Ectodermal cell (in vitro differentiated cells): ENCODE measurements around the gene WIPF2.
"Not testable (repeated sequence)": the region's sequence is repeated elsewhere in the genome, so short reads cannot be mapped to it uniquely, and the experiment has no call there.

Experiments used
- H3K27ac ChIP-seq: 2 replicates; pipeline ENCODE4 v1.7.0; 2013; ENCODE audit warnings: mild to moderate bottlenecking, low read depth, low read length; ENCODE audit not compliant: insufficient read depth, poor library complexity, severe bottlenecking
- H3K27me3 ChIP-seq: 2 replicates; pipeline ENCODE4 v1.7.0; 2013; ENCODE audit warnings: mild to moderate bottlenecking, low read length; ENCODE audit not compliant: insufficient read depth, control insufficient read depth, poor library complexity, severe bottlenecking
- H3K36me3 ChIP-seq: one replicate; pipeline ENCODE4 v1.7.0; 2013; ENCODE audit warnings: low read length; ENCODE audit not compliant: control insufficient read depth, insufficient read depth
- H3K4me1 ChIP-seq: one replicate; pipeline ENCODE4 v1.7.0; 2013; ENCODE audit warnings: low read length; ENCODE audit not compliant: control insufficient read depth, insufficient read depth
- H3K4me3 ChIP-seq: 2 replicates; pipeline ENCODE4 v1.7.0; 2013; ENCODE audit warnings: low read depth, low read length, control low read depth; ENCODE audit not compliant: insufficient read depth
- H3K9me3 ChIP-seq: 2 replicates; pipeline ENCODE4 v1.7.0; 2013; ENCODE audit warnings: mild to moderate bottlenecking, low read length, moderate library complexity; ENCODE audit not compliant: control insufficient read depth
- WGBS, 2 experiments: methylation state at CpG; one replicate each; pipeline ENCODE4 v1.1.7; 2013; ENCODE audit warnings: missing lambda C conversion rate in 2 of 2; 5-methylcytosine and 5-hydroxymethylcytosine counted together

Gene WIPF2

GRCh38 chr17:40191237-40192208, 27.6 kb upstream of the WIPF2 start:
- no peak overlapping the region for H3K27ac ChIP-seq
- H3K9me3 ChIP-seq, result no peaks in the 10 kb centered on the region
- 3% methylated on average over 60 of the region's 60 CpGs for WGBS, 2 experiments
- H3K27me3 ChIP-seq, result peaks cover 8% of the 10 kb centered on the region
- no peaks in the 10 kb centered on the region for H3K36me3 ChIP-seq
- peak overlapping the region; percentile 40 for H3K4me3 ChIP-seq
- no peaks in the 10 kb centered on the region for H3K4me1 ChIP-seq

GRCh38 chr17:40192961-40193360, 26.1 kb upstream of the WIPF2 start:
- H3K4me3 ChIP-seq, result no peak overlapping the region
- WGBS, 2 experiments, result 93% methylated on average over 2 of the region's 2 CpGs

GRCh38 chr17:40194821-40195220, 24.3 kb upstream of the WIPF2 start:
- Histone ChIP-seq H3K27ac (no peak overlapping the region), H3K27me3 (peaks cover 8% of the 10 kb centered on the region), H3K4me3 (no peak overlapping the region), H3K4me1 (no peaks in the 10 kb centered on the region), H3K36me3 (no peaks in the 10 kb centered on the region), H3K9me3 (no peaks in the 10 kb centered on the region)
- 73 to 93% methylated on average over 1 to 2 of the region's 2 CpGs for WGBS, 2 experiments

More at GRCh38 chr17:40192961-40193360, 26.1 kb upstream of the WIPF2 start:
- Histone ChIP-seq H3K4me1 (no peaks in the 10 kb centered on the region), H3K36me3 (no peaks in the 10 kb centered on the region), H3K27me3 (peaks cover 8% of the 10 kb centered on the region), H3K27ac (no peak overlapping the region), H3K9me3 (no peaks in the 10 kb centered on the region)

- WGBS, 2 experiments, result 90 to 92% methylated on average over 1 of the region's 1 CpG
- H3K4me3 ChIP-seq, result no peak overlapping the region
Observed at GRCh38 chr17:40197550-40197949, 21.6 kb upstream of the WIPF2 start.

GRCh38 chr17:40197965-40198456, 21.1 kb upstream of the WIPF2 start:
- not testable (repeated sequence) for H3K4me1 ChIP-seq, H3K9me3 ChIP-seq, H3K27ac ChIP-seq, H3K4me3 ChIP-seq, H3K27me3 ChIP-seq, H3K36me3 ChIP-seq
- 90 to 91% methylated on average over 8 of the region's 8 CpGs for WGBS, 2 experiments

More at GRCh38 chr17:40197550-40197949, 21.6 kb upstream of the WIPF2 start:
- Histone ChIP-seq H3K27me3 (no peaks in the 10 kb centered on the region), H3K36me3 (no peaks in the 10 kb centered on the region), H3K9me3 (no peaks in the 10 kb centered on the region), H3K4me1 (no peaks in the 10 kb centered on the region), H3K27ac (no peak overlapping the region)

- H3K36me3 ChIP-seq, result no peaks in the 10 kb centered on the region
- no peaks in the 10 kb centered on the region for H3K9me3 ChIP-seq
- WGBS, 2 experiments, result 89 to 93% methylated on average over 5 of the region's 5 CpGs
- no peaks in the 10 kb centered on the region for H3K4me1 ChIP-seq
- no peak overlapping the region for H3K4me3 ChIP-seq
- no peaks in the 10 kb centered on the region for H3K27me3 ChIP-seq
- no peak overlapping the region for H3K27ac ChIP-seq
Observed at GRCh38 chr17:40198576-40198975, 20.5 kb upstream of the WIPF2 start.

GRCh38 chr17:40203131-40203530, 16.0 kb upstream of the WIPF2 start:
- Histone ChIP-seq H3K4me3 (no peak overlapping the region), H3K36me3 (no peaks in the 10 kb centered on the region), H3K9me3 (no peaks in the 10 kb centered on the region), H3K27ac (no peak overlapping the region), H3K4me1 (no peaks in the 10 kb centered on the region), H3K27me3 (no peaks in the 10 kb centered on the region)
- WGBS, 2 experiments, result 95 to 97% methylated on average over 4 of the region's 4 CpGs

- H3K4me3 ChIP-seq, H3K27me3 ChIP-seq, H3K4me1 ChIP-seq, H3K9me3 ChIP-seq, H3K27ac ChIP-seq, H3K36me3 ChIP-seq: not testable (repeated sequence)
- WGBS, 2 experiments, result 92 to 94% methylated on average over 8 of the region's 8 CpGs
Observed at GRCh38 chr17:40206193-40206592, 12.9 kb upstream of the WIPF2 start.

GRCh38 chr17:40209404-40210093, 9.6 kb upstream of the WIPF2 start:
- no peak overlapping the region for H3K27ac ChIP-seq
- H3K4me1 ChIP-seq, result no peaks in the 10 kb centered on the region
- no peaks in the 10 kb centered on the region for H3K36me3 ChIP-seq
- H3K4me3 ChIP-seq, result no peak overlapping the region
- H3K27me3 ChIP-seq, result no peaks in the 10 kb centered on the region
- H3K9me3 ChIP-seq, result no peaks in the 10 kb centered on the region
- 91 to 92% methylated on average over 2 of the region's 2 CpGs for WGBS, 2 experiments

- not testable (repeated sequence) for H3K27me3 ChIP-seq, H3K27ac ChIP-seq
Observed at GRCh38 chr17:40213914-40214313, 5.2 kb upstream of the WIPF2 start.

More at GRCh38 chr17:40213914-40214313, 5.2 kb upstream of the WIPF2 start:
- H3K9me3 ChIP-seq, H3K36me3 ChIP-seq, H3K4me1 ChIP-seq, H3K4me3 ChIP-seq: not testable (repeated sequence)
- WGBS, 2 experiments, result 89 to 90% methylated on average over 6 of the region's 6 CpGs
